ENCODE data around the gene MOCOS.
"Not testable (repeated sequence)": the region's sequence is repeated elsewhere in the genome, so short reads cannot be mapped to it uniquely, and the experiment has no call there.

Gene MOCOS

GRCh38 chr18:36160959-36161371 lies 26.3 kb upstream of the MOCOS start:
- no peak overlapping the region for H3K27ac ChIP-seq
- TF ChIP-seq CTCF (IDR thresholded peaks at IDR 0.05) (no peak), ZFX (IDR thresholded peaks at IDR 0.05; ENCODE audit: borderline replicate concordance) (no peak)

DNA sequence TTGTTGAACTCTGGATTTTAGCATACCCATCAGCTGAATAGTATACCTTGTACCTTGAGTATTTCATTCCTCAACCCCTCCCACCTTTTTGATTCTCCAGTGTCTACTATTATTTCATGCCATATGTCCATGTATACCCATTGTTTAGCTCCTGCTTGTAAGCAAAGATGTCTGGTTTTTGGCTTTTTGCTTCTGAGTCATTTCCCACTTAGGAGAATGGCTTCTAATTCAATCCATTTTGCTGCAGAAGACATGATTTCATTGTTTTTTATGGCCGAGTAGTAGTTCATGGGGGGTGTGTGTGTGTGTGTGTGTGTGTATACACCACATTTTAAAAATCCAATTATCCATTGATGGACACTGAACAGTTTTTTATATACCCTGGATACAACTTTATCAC lies 24.3 kb upstream of the MOCOS start:
- no peak overlapping the region for H3K27ac ChIP-seq
- no peak for TF ChIP-seq ZFX (IDR thresholded peaks at IDR 0.05; ENCODE audit: borderline replicate concordance)
- TF ChIP-seq CTCF (IDR thresholded peaks at IDR 0.05), result no peak

- no peak overlapping the region for H3K27ac ChIP-seq
- TF ChIP-seq CTCF (IDR thresholded peaks at IDR 0.05) (no peak), ZFX (IDR thresholded peaks at IDR 0.05; ENCODE audit: borderline replicate concordance) (no peak)
Measured at GRCh38 chr18:36167692-36168218, 19.5 kb upstream of the MOCOS start.

DNA sequence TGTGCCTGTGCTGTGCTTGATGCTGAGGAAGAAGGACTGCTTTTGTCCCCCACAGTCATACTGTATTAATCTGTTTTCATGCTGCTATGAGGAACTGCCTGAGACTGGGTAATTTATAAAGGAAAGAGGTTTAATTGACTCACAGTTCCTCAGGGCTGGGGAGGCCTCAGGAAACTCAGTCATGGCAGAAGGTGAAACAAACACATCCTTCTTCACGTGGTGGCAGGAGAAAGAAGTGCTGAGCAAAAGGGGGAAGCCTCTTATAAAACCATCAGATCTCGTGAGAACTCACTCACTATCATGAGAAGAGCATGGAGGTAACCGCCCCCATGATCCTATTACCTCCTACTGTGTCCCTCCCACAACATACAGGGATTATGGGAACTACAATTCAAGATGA lies 19.0 kb upstream of the MOCOS start:
- H3K27ac ChIP-seq, result not testable (repeated sequence)

DNA sequence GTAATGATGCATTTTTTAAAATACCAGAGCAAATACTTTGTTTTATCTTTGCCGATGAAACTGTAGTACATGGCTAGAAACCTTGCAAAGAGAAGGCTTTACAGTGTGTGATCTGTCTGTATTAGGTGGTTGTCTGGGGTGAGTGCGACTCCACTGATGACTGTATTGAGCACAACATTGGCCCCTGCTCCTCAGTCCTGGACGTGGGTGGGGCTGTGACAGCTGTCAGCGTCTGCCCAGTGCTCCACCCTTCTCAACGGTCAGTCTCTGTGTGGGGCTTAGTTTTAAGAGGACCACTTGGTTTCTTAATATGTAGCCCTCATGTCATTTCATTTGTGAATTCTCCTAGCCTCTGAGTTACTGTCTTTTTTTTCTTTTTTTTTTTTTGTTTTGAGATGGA lies 17.4 kb upstream of the MOCOS start:
- H3K27ac ChIP-seq, result no peak overlapping the region

DNA sequence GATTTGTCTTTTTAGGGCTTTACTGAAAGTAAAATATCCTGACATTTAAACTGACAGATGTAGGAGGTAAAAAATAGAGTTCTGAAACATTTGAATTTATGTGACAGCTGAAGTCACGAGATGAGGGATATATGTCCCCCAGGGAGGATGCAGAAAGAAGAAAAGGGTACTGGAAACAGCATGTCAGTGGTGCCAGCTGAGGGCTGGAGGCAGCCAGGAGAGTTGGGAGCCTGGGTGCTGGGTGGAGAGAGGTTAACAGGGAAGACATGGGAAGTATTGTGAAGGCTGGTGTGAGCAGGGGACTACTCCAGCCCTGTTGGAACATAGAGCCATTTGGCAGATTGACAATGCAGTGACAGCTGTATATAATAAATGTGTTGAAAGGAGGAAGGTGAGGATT lies 11.8 kb upstream of the MOCOS start:
- no peak for TF ChIP-seq ZFX (IDR thresholded peaks at IDR 0.05; ENCODE audit: borderline replicate concordance)
- no peak for TF ChIP-seq CTCF (IDR thresholded peaks at IDR 0.05)
- no peak overlapping the region for H3K27ac ChIP-seq

More for the DNA sequence above, 17.4 kb upstream of the MOCOS start:
- TF ChIP-seq ZFX (IDR thresholded peaks at IDR 0.05; ENCODE audit: borderline replicate concordance), result no peak
- no peak for TF ChIP-seq CTCF (IDR thresholded peaks at IDR 0.05)

- no peak overlapping the region for H3K27ac ChIP-seq
- no peak for TF ChIP-seq ZFX (IDR thresholded peaks at IDR 0.05; ENCODE audit: borderline replicate concordance)
- TF ChIP-seq CTCF (IDR thresholded peaks at IDR 0.05), result no peak
Measured at GRCh38 chr18:36176177-36176584, 11.1 kb upstream of the MOCOS start.

- TF ChIP-seq ZFX (IDR thresholded peaks at IDR 0.05; ENCODE audit: borderline replicate concordance), result no peak
Measured at GRCh38 chr18:36176711-36177110, 10.6 kb upstream of the MOCOS start.

More at GRCh38 chr18:36176711-36177110, 10.6 kb upstream of the MOCOS start:
- no peak overlapping the region for H3K27ac ChIP-seq
